ENCODE measurements around the gene LSAMP.

GRCh38 chr3:115834068-115834467 lies 611.2 kb downstream of the LSAMP start:
- TF ChIP-seq CTCF (IDR thresholded peaks at IDR 0.05): no peak
- no peak for TF ChIP-seq POLR2A (IDR thresholded peaks at IDR 0.05; ENCODE audit: low read depth)
- no peak for TF ChIP-seq EP300 (IDR thresholded peaks at IDR 0.05)
- no peak for TF ChIP-seq POLR2AphosphoS5 (IDR thresholded peaks at IDR 0.05)

Data from esophagus muscularis mucosa (tissue), 4 donors.